Prostate gland (tissue), 2 donors: ENCODE results near the gene C2CD4D.

ENCODE experiments used
- CTCF ChIP-seq, 4 experiments: fragments of 200-600 bp in 2 of 4; fragments of 450-650 bp in 2 of 4; sonication (generic) in 2 of 4; IDR thresholded peaks; 1 replicate in 3 of 4; 2 replicates in 1 of 4; pipeline ENCODE4 v1.5.1; 2016 to 2019; ENCODE audit warnings: antibody characterized with exemption in 4 of 4, mild to moderate bottlenecking in 2 of 4, moderate library complexity in 2 of 4
- POLR2AphosphoS5 ChIP-seq: sonication (generic); formaldehyde crosslinking; IDR thresholded peaks from one replicate; pipeline ENCODE4 v1.6.1; 2017; ENCODE audit warnings: antibody characterized with exemption

GRCh38 chr1:151814426-151814825, 25.2 kb downstream of the C2CD4D start:
- TF ChIP-seq POLR2AphosphoS5 (no peak), CTCF (IDR thresholded peaks at IDR 0.05) (no peak)
